Measurements from ENCODE around the gene RAD51B. TPM values are rescaled to one million over a fixed set of nuclear protein-coding genes. Genes with fewer than 3 reads are reported as not detected.

The RAD51B gene
- total and polyA plus RNA-seq, 3 donors from 2014 or later, result 5.5 to 22.5 (median 19.1) TPM

DNA sequence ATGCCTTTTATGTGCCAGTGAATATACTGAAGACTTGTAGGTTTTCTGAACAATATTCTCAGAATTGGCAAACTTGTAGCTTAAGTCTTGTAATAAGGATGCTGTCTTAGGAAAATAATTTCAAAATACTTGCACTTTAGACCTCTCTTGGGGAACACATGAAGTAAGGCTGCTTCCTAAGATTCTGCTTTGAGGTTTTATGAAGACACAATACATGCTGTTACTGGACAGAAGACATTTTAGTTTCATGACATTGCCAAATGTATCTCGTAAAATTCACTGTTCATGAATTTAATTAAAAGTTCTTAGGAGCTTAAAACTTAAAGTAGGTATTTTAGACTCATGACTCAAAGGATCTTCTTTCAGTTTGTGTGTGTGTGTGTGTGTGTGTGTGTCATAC lies 80.7 kb downstream of the RAD51B start:
- Histone ChIP-seq H3K27ac (no peak overlapping the region), H3K36me3 (ENCODE audit: low read depth, missing control alignments) (no peaks in the 10 kb centered on the region), H3K9me3 (no peaks in the 10 kb centered on the region), H3K4me1 (no peaks in the 10 kb centered on the region), H3K4me3 (no peak overlapping the region), H3K27me3 (no peaks in the 10 kb centered on the region)
- WGBS, 2 donors, result 57 to 77% methylated on average over 1 of the region's 1 CpG
- no peak for TF ChIP-seq CTCF (IDR thresholded peaks at IDR 0.05)
- TF ChIP-seq POLR2A (IDR thresholded peaks at IDR 0.05), result no peak
- intact Hi-C loops (cut with DNase I; ENCODE audit: low total_unique reads), result no loop called here
- DNase-seq, result no peak

DNA sequence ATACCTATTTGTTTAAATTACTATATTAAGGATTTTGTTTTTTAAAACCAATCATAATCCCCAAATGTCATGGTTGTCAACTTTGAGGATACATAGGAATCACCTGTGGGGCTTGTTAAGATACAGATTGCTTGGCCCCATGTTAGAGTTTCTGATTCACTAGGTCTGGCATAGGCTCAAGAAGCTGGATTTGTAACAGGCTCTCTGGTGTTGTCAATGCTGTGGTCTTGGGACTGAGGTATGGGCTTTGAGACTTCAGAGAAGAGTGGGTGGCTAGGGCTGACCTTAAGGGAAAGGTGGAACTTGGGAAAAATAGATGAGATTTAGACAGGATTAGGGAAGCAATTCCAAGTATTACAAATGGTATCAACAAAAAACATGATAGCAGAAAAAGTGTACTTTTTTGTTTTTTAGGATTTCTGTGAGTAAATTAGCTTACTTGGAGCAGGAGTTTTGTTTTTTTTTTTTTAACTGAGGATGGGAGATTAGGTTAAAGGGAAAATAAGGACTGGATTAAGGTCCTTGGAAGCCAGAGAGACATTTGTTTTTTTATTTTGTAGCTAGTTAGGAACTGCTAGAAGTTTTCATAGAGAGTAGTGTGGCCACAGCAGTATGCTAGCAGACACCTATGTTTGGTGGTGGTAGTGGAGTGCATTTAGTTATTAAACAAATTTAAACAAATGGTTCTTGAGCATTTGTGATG lies 88.6 kb downstream of the RAD51B start:
- H3K4me1 ChIP-seq, result no peaks in the 10 kb centered on the region
- no peak overlapping the region for H3K4me3 ChIP-seq
- no peaks in the 10 kb centered on the region for H3K27me3 ChIP-seq
- no peaks in the 10 kb centered on the region for H3K36me3 ChIP-seq (ENCODE audit: low read depth, missing control alignments)
- TF ChIP-seq POLR2A (IDR thresholded peaks at IDR 0.05) (no peak), CTCF (IDR thresholded peaks at IDR 0.05) (no peak)
- no peaks in the 10 kb centered on the region for H3K9me3 ChIP-seq
- intact Hi-C loops (cut with DNase I; ENCODE audit: low total_unique reads), result no loop called here
- H3K27ac ChIP-seq, result no peak overlapping the region
- no peak for DNase-seq

- Histone ChIP-seq H3K27me3 (no peaks in the 10 kb centered on the region), H3K9me3 (no peaks in the 10 kb centered on the region), H3K27ac (no peak overlapping the region), H3K4me3 (no peak overlapping the region), H3K36me3 (ENCODE audit: low read depth, missing control alignments) (no peaks in the 10 kb centered on the region), H3K4me1 (no peaks in the 10 kb centered on the region)
- 56 to 62% methylated on average over 2 of the region's 2 CpGs for WGBS, 2 donors
- TF ChIP-seq CTCF (IDR thresholded peaks at IDR 0.05), result no peak
- no peak for TF ChIP-seq POLR2A (IDR thresholded peaks at IDR 0.05)
- DNase-seq, result no peak
- intact Hi-C loops (cut with DNase I; ENCODE audit: low total_unique reads), result no loop called here
These were observed 92.0 kb downstream of the RAD51B start for GRCh38 chr14:67911562-67911961.

GRCh38 chr14:67916430-67916829 lies 96.9 kb downstream of the RAD51B start:
- Histone ChIP-seq H3K4me1 (no peaks in the 10 kb centered on the region), H3K36me3 (ENCODE audit: low read depth, missing control alignments) (no peaks in the 10 kb centered on the region), H3K4me3 (no peak overlapping the region), H3K27me3 (no peaks in the 10 kb centered on the region), H3K9me3 (no peaks in the 10 kb centered on the region), H3K27ac (no peak overlapping the region)
- no peak for DNase-seq
- intact Hi-C loops (cut with DNase I; ENCODE audit: low total_unique reads), result no loop called here
- TF ChIP-seq CTCF (IDR thresholded peaks at IDR 0.05) (no peak), POLR2A (IDR thresholded peaks at IDR 0.05) (no peak)
- 95 to 98% methylated on average over 4 of the region's 4 CpGs for WGBS, 2 donors

- Histone ChIP-seq H3K4me1 (no peaks in the 10 kb centered on the region), H3K9me3 (no peaks in the 10 kb centered on the region), H3K4me3 (no peak overlapping the region), H3K27me3 (no peaks in the 10 kb centered on the region), H3K27ac (no peak overlapping the region), H3K36me3 (ENCODE audit: low read depth, missing control alignments) (no peaks in the 10 kb centered on the region)
- TF ChIP-seq CTCF (IDR thresholded peaks at IDR 0.05) (no peak), POLR2A (IDR thresholded peaks at IDR 0.05) (no peak)
- no peak for DNase-seq
- intact Hi-C loops (cut with DNase I; ENCODE audit: low total_unique reads), result no loop called here
- 94 to 96% methylated on average over 6 of the region's 6 CpGs for WGBS, 2 donors
These were observed 97.4 kb downstream of the RAD51B start for GRCh38 chr14:67917006-67917405.
